Large intestine (tissue), 3 donors: Measurements from ENCODE around the gene CCDC69. TPM values are rescaled to one million over a fixed set of nuclear protein-coding genes. Genes with fewer than 3 reads are reported as not detected.

ENCODE experiments used
- DNase-seq, 2 donors: peaks; one replicate each; pipeline versions ENCODE4 v3.0.0 to v3.0.0-alpha.2; 2013
- H3K27ac ChIP-seq: one replicate; pipeline ENCODE4 v1.5.1; 2013; ENCODE audit warnings: low read length
- H3K27me3 ChIP-seq: 2 replicates; pipeline ENCODE4 v1.6.1; 2013; ENCODE audit warnings: low read length; ENCODE audit not compliant: control insufficient read depth, insufficient read depth
- H3K36me3 ChIP-seq: 2 replicates; pipeline ENCODE4 v1.6.1; 2013; ENCODE audit warnings: low read length; ENCODE audit not compliant: control insufficient read depth, insufficient read depth
- H3K4me1 ChIP-seq: one replicate; pipeline ENCODE4 v1.6.1; 2013; ENCODE audit warnings: low read length; ENCODE audit not compliant: control insufficient read depth, insufficient read depth
- H3K4me3 ChIP-seq: one replicate; pipeline ENCODE4 v1.5.1; 2013; ENCODE audit warnings: low read length
- H3K9me3 ChIP-seq: one replicate; pipeline ENCODE4 v1.6.1; 2013; ENCODE audit warnings: mild to moderate bottlenecking, low read depth, low read length, moderate library complexity; ENCODE audit not compliant: control insufficient read depth
- WGBS: methylation state at CpG from one replicate; pipeline ENCODE4 v1.1.5; 2013; ENCODE audit warnings: low lambda C conversion rate; ENCODE audit not compliant: insufficient coverage; 5-methylcytosine and 5-hydroxymethylcytosine counted together
- polyA plus RNA-seq: library from polyadenylated mRNA; unstranded; fragments of 120-200 nt; gene quantifications from one replicate; pipeline ENCODE4 v1.2.1, GENCODE V29; 2013

CCDC69 gene
- polyA plus RNA-seq, 1 donor: 45.3 TPM

- Histone ChIP-seq H3K4me1 (no peaks in the 10 kb centered on the region), H3K36me3 (peaks cover 40% of the 10 kb centered on the region), H3K9me3 (no peaks in the 10 kb centered on the region), H3K27ac (no peak overlapping the region), H3K4me3 (no peak overlapping the region), H3K27me3 (no peaks in the 10 kb centered on the region)
- no CpG with 5 or more reads among the region's 6 CpGs for WGBS
- no peak for DNase-seq
Measured at GRCh38 chr5:151144275-151144674, 79.6 kb downstream of the CCDC69 start.

- Histone ChIP-seq H3K27ac (no peak overlapping the region), H3K9me3 (no peaks in the 10 kb centered on the region), H3K4me3 (no peak overlapping the region), H3K27me3 (no peaks in the 10 kb centered on the region), H3K36me3 (peaks cover 46% of the 10 kb centered on the region), H3K4me1 (no peaks in the 10 kb centered on the region)
- no CpG with 5 or more reads among the region's 7 CpGs for WGBS
- DNase-seq: no peak
Measured at GRCh38 chr5:151143645-151144044, 80.2 kb downstream of the CCDC69 start.

GRCh38 chr5:151142933-151143332 is 81.0 kb downstream of the CCDC69 start:
- H3K9me3 ChIP-seq: no peaks in the 10 kb centered on the region
- peaks cover 53% of the 10 kb centered on the region for H3K36me3 ChIP-seq
- H3K4me3 ChIP-seq: no peak overlapping the region
- no peaks in the 10 kb centered on the region for H3K27me3 ChIP-seq
- no peak for DNase-seq
- WGBS: no CpG with 5 or more reads among the region's 1 CpG
- no peaks in the 10 kb centered on the region for H3K4me1 ChIP-seq
- no peak overlapping the region for H3K27ac ChIP-seq

GRCh38 chr5:151141535-151141934 is 82.4 kb downstream of the CCDC69 start:
- Histone ChIP-seq H3K9me3 (no peaks in the 10 kb centered on the region), H3K27ac (no peak overlapping the region), H3K4me1 (no peaks in the 10 kb centered on the region), H3K4me3 (no peak overlapping the region), H3K27me3 (no peaks in the 10 kb centered on the region), H3K36me3 (peaks cover 57% of the 10 kb centered on the region)
- no peak for DNase-seq
- no CpG with 5 or more reads among the region's 15 CpGs for WGBS

- H3K9me3 ChIP-seq: no peaks in the 10 kb centered on the region
- WGBS: no CpG with 5 or more reads among the region's 7 CpGs
- H3K36me3 ChIP-seq: peaks cover 61% of the 10 kb centered on the region
- no peak for DNase-seq
- H3K27me3 ChIP-seq: no peaks in the 10 kb centered on the region
- no peak overlapping the region for H3K27ac ChIP-seq
- no peaks in the 10 kb centered on the region for H3K4me1 ChIP-seq
- no peak overlapping the region for H3K4me3 ChIP-seq
Measured at GRCh38 chr5:151140686-151141459, 83.0 kb downstream of the CCDC69 start.

GRCh38 chr5:151139646-151140045 is 84.2 kb downstream of the CCDC69 start:
- DNase-seq: no peak
- Histone ChIP-seq H3K27me3 (no peaks in the 10 kb centered on the region), H3K36me3 (peaks cover 67% of the 10 kb centered on the region), H3K4me3 (no peak overlapping the region), H3K27ac (no peak overlapping the region), H3K4me1 (no peaks in the 10 kb centered on the region), H3K9me3 (no peaks in the 10 kb centered on the region)
- WGBS: 100% methylated on average over 1 of the region's 3 CpGs

- peak in 1 of 2 donors; percentile 65 for DNase-seq
- Histone ChIP-seq H3K27me3 (no peaks in the 10 kb centered on the region), H3K4me1 (no peaks in the 10 kb centered on the region), H3K27ac (no peak overlapping the region), H3K36me3 (peaks cover 72% of the 10 kb centered on the region), H3K9me3 (no peaks in the 10 kb centered on the region), H3K4me3 (no peak overlapping the region)
- WGBS: 40% methylated on average over 1 of the region's 8 CpGs
Measured at GRCh38 chr5:151139015-151139414, 84.9 kb downstream of the CCDC69 start.

GRCh38 chr5:151138114-151138513 is 85.8 kb downstream of the CCDC69 start:
- H3K27me3 ChIP-seq: no peaks in the 10 kb centered on the region
- H3K27ac ChIP-seq: no peak overlapping the region
- DNase-seq: no peak
- peaks cover 71% of the 10 kb centered on the region for H3K36me3 ChIP-seq
- no peak overlapping the region for H3K4me3 ChIP-seq
- H3K4me1 ChIP-seq: no peaks in the 10 kb centered on the region
- H3K9me3 ChIP-seq: no peaks in the 10 kb centered on the region
- no CpG with 5 or more reads among the region's 1 CpG for WGBS

- 100% methylated on average over 3 of the region's 10 CpGs for WGBS
- Histone ChIP-seq H3K27me3 (no peaks in the 10 kb centered on the region), H3K4me1 (no peaks in the 10 kb centered on the region), H3K27ac (no peak overlapping the region), H3K36me3 (peaks cover 72% of the 10 kb centered on the region), H3K9me3 (no peaks in the 10 kb centered on the region), H3K4me3 (no peak overlapping the region)
- no peak for DNase-seq
Measured at GRCh38 chr5:151137067-151137825, 86.6 kb downstream of the CCDC69 start.

GRCh38 chr5:151134228-151134627 is 89.7 kb downstream of the CCDC69 start:
- peaks cover 75% of the 10 kb centered on the region for H3K36me3 ChIP-seq
- peak in 1 of 2 donors; percentile 37 for DNase-seq
- no peaks in the 10 kb centered on the region for H3K9me3 ChIP-seq
- H3K27me3 ChIP-seq: no peaks in the 10 kb centered on the region
- 100% methylated on average over 2 of the region's 3 CpGs for WGBS
- H3K4me3 ChIP-seq: no peak overlapping the region
- peaks cover 12% of the 10 kb centered on the region for H3K4me1 ChIP-seq
- no peak overlapping the region for H3K27ac ChIP-seq
